ENCODE measurements around the gene NF2.

Gene NF2

GRCh38 chr22:29632672-29633071 lies 29.2 kb downstream of the NF2 start:
- H3K4me3 ChIP-seq (ENCODE audit: low read depth, low read length): no peak overlapping the region
- no peak for DNase-seq (ENCODE audit: low read depth)
- no peak for TF ChIP-seq CTCF (IDR thresholded peaks at IDR 0.05; ENCODE audit: low read depth, low read length, missing control alignments)

DNA sequence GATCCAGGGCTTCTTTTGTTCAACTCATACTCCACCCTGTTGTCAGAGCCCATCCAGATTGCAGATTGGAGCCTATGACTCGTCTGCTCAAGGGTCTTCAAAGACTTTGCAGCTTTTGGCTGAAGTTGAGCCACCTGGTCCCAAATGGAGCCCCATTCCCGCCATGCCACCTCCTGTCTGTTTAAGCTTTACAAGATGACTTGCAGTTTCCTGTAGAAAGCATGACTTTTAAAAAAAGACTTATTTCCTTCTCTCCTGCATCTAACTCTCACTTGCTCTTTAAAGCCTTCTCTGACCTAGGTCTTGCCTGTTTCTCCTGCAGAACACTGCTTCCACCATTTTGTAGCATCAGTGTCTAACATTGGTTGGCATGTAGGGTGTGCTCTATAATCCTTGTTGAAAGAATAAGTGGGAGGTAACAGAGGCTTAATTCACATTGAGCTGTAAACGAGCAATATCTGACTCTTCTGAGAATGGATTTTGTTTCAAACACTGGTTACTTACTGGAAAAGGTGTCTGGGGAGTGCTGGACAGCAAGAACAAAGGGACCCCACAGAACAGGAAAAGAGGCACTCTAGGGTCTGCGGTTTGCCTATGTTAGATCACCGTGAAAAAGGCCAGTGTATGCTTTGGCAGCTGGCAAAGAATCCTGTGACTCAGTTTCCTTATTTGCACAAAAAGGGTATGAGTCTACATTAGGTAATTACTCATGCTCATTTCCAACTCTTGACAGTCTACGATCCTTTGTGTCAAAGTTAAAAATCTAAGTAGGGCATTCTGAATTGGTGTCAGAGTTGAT lies 30.3 kb downstream of the NF2 start:
- TF ChIP-seq CTCF (IDR thresholded peaks at IDR 0.05; ENCODE audit: low read depth, low read length, missing control alignments): no peak
- H3K4me3 ChIP-seq (ENCODE audit: low read depth, low read length): no peak overlapping the region
- DNase-seq (ENCODE audit: low read depth): no peak

DNA sequence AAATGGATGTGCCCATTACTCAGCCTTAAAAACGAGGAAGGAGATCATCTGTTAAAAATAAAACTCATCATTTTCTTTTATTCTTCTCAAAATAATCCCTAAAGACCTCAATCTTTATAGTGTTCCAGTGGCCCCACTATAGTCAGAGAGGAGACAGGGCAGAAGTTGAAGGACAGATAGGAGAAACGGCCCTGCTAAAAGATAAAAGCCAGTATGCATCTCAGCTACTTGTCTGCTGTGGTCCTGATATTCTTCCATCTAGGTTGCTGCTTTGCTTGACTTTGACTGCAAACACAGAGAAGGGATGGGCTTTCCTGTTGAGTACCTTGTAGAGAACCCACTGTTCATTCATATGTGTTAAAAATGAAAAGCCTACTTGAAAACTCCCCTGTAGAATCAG lies 31.4 kb downstream of the NF2 start:
- no peak for DNase-seq (ENCODE audit: low read depth)
- no peak overlapping the region for H3K4me3 ChIP-seq (ENCODE audit: low read depth, low read length)
- TF ChIP-seq CTCF (IDR thresholded peaks at IDR 0.05; ENCODE audit: low read depth, low read length, missing control alignments): no peak

- DNase-seq (ENCODE audit: low read depth): no peak
- TF ChIP-seq CTCF (IDR thresholded peaks at IDR 0.05; ENCODE audit: low read depth, low read length, missing control alignments): peak; percentile 80
- H3K4me3 ChIP-seq (ENCODE audit: low read depth, low read length): no peak overlapping the region
Measured at GRCh38 chr22:29635734-29636357, 32.4 kb downstream of the NF2 start.

DNA sequence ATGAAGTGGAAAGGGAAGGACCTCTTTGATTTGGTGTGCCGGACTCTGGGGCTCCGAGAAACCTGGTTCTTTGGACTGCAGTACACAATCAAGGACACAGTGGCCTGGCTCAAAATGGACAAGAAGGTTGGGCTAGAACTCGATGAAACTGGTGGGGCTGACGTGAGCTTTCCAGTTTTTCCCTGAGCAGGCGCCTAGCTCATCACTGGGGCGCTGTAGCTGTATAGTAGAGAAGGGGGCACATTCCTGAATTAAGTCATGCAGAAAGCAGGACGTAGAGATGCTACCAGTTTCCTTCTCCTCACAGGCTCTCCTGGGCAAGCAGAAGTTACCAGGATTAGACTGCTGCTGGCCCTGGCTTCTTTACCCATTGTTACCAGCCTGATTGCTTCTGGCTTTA lies 33.3 kb downstream of the NF2 start:
- no peak for TF ChIP-seq CTCF (IDR thresholded peaks at IDR 0.05; ENCODE audit: low read depth, low read length, missing control alignments)
- no peak for DNase-seq (ENCODE audit: low read depth)
- H3K4me3 ChIP-seq (ENCODE audit: low read depth, low read length): no peak overlapping the region

DNA sequence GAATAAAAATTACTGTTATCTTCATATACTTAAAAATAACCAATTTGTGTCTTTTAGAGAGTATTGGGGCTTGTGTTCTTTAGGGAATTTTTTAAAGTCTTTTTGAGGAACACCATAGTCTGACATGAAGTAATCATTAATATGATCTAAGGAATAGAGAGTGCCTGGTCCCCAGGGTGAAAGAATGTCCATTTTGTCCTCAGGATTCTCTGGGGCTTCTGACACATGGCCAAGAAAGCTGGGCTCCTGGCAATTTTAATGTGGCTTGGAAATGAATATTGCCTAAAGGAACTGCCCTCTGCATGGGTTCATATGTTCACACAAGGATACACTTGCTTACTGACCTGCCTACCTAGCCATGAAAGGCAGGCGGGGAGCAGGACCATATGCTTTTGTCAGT lies 33.7 kb downstream of the NF2 start:
- no peak for TF ChIP-seq CTCF (IDR thresholded peaks at IDR 0.05; ENCODE audit: low read depth, low read length, missing control alignments)
- H3K4me3 ChIP-seq (ENCODE audit: low read depth, low read length): no peak overlapping the region
- no peak for DNase-seq (ENCODE audit: low read depth)

GRCh38 chr22:29638678-29639077 lies 35.2 kb downstream of the NF2 start:
- no peak overlapping the region for H3K4me3 ChIP-seq (ENCODE audit: low read depth, low read length)
- no peak for DNase-seq (ENCODE audit: low read depth)
- no peak for TF ChIP-seq CTCF (IDR thresholded peaks at IDR 0.05; ENCODE audit: low read depth, low read length, missing control alignments)

Measured in GM12864 (cell line).